ENCODE results near the gene DPH7. TPM values are rescaled to one million over a fixed set of nuclear protein-coding genes. Genes with fewer than 3 reads are reported as not detected.
"Not testable (repeated sequence)": the region's sequence is repeated elsewhere in the genome, so short reads cannot be mapped to it uniquely, and the experiment has no call there.

Gene DPH7
- polyA plus RNA-seq, 1 donor from 2014 or later = 145 TPM

DNA sequence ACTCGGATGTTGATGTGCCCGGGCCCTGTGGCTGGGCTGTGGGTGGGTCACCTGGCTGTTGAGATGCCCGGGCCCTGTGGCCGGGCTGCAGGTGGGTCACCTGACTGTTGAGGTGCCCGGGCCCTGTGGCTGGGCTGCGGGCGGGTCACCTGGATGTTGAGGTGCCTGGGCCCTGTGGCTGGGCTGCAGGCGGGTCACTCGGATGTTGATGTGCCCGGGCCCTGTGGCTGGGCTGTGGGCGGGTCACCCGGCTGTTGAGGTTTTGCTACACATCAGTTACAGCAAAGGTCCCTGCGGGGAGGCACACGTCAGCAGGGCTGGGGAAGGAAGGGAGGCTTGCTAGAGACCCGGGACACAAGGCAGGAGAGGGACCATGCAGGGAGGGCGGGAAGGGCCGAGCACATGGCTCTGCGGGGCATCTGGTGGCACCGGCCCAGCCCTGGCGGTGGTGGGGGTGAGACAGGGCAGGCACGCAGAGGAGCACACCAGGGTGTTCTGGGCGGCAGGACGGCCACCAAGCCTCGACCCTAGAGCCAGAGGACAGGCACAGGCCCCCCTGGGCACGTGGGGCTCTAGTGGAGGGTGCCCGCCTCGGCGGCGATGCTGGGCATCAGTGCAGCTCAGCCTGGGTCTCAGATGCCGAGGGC, 63.9 kb downstream of the DPH7 start:
- no peak overlapping the region for H3K9ac ChIP-seq (ENCODE audit: low read length)
- no peak overlapping the region for H3K4me2 ChIP-seq (ENCODE audit: low read length)
- H3K27ac ChIP-seq (ENCODE audit: low read length) = no peak overlapping the region
- no peaks in the 10 kb centered on the region for H3F3A ChIP-seq (ENCODE audit: insufficient read depth, low read length, poor library complexity, severe bottlenecking)
- H3K4me3 ChIP-seq (ENCODE audit: low read length) = no peak overlapping the region
- H3K36me3 ChIP-seq (ENCODE audit: insufficient read depth, low read length) = no peaks in the 10 kb centered on the region
- TF ChIP-seq MXI1 (conservative IDR thresholded peaks at IDR 0.05; ENCODE audit: poor library complexity, severe bottlenecking) = no peak
- TF ChIP-seq SMC3 (conservative IDR thresholded peaks at IDR 0.05; ENCODE audit: poor library complexity) = no peak
- TF ChIP-seq POLR2AphosphoS5 (IDR thresholded peaks at IDR 0.05) = no peak
- TF ChIP-seq EP300 (conservative IDR thresholded peaks at IDR 0.05; ENCODE audit: poor library complexity, severe bottlenecking) = no peak
- TF ChIP-seq, protein P1, sequence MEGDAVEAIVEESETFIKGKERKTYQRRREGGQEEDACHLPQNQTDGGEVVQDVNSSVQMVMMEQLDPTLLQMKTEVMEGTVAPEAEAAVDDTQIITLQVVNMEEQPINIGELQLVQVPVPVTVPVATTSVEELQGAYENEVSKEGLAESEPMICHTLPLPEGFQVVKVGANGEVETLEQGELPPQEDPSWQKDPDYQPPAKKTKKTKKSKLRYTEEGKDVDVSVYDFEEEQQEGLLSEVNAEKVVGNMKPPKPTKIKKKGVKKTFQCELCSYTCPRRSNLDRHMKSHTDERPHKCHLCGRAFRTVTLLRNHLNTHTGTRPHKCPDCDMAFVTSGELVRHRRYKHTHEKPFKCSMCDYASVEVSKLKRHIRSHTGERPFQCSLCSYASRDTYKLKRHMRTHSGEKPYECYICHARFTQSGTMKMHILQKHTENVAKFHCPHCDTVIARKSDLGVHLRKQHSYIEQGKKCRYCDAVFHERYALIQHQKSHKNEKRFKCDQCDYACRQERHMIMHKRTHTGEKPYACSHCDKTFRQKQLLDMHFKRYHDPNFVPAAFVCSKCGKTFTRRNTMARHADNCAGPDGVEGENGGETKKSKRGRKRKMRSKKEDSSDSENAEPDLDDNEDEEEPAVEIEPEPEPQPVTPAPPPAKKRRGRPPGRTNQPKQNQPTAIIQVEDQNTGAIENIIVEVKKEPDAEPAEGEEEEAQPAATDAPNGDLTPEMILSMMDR (IDR thresholded peaks at IDR 0.05; ENCODE audit: poor library complexity, severe bottlenecking) = no peak
- TF ChIP-seq, protein P2, sequence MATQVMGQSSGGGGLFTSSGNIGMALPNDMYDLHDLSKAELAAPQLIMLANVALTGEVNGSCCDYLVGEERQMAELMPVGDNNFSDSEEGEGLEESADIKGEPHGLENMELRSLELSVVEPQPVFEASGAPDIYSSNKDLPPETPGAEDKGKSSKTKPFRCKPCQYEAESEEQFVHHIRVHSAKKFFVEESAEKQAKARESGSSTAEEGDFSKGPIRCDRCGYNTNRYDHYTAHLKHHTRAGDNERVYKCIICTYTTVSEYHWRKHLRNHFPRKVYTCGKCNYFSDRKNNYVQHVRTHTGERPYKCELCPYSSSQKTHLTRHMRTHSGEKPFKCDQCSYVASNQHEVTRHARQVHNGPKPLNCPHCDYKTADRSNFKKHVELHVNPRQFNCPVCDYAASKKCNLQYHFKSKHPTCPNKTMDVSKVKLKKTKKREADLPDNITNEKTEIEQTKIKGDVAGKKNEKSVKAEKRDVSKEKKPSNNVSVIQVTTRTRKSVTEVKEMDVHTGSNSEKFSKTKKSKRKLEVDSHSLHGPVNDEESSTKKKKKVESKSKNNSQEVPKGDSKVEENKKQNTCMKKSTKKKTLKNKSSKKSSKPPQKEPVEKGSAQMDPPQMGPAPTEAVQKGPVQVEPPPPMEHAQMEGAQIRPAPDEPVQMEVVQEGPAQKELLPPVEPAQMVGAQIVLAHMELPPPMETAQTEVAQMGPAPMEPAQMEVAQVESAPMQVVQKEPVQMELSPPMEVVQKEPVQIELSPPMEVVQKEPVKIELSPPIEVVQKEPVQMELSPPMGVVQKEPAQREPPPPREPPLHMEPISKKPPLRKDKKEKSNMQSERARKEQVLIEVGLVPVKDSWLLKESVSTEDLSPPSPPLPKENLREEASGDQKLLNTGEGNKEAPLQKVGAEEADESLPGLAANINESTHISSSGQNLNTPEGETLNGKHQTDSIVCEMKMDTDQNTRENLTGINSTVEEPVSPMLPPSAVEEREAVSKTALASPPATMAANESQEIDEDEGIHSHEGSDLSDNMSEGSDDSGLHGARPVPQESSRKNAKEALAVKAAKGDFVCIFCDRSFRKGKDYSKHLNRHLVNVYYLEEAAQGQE (IDR thresholded peaks at IDR 0.05; ENCODE audit: borderline replicate concordance) = no peak
- no peak for TF ChIP-seq RAD21 (conservative IDR thresholded peaks at IDR 0.05)
- no peak for TF ChIP-seq TAF1 (IDR thresholded peaks at IDR 0.05; ENCODE audit: low read depth)
- TF ChIP-seq EZH2 (IDR thresholded peaks at IDR 0.05; ENCODE audit: borderline replicate concordance, insufficient read depth, low read length, poor library complexity, severe bottlenecking) = no peak
- no peaks in the 10 kb centered on the region for H4K20me1 ChIP-seq (ENCODE audit: insufficient read depth)
- no peaks in the 10 kb centered on the region for H3K9me3 ChIP-seq (ENCODE audit: low read length)
- H3K9me2 ChIP-seq (ENCODE audit: insufficient read depth, low read length) = no peaks in the 10 kb centered on the region
- H3K27me3 ChIP-seq (ENCODE audit: insufficient read depth, low read depth, low read length) = no peaks in the 10 kb centered on the region
- H3K79me2 ChIP-seq (replicated peaks; ENCODE audit: insufficient read depth, low read length) = no peaks in the 10 kb centered on the region
- H2AFZ ChIP-seq (ENCODE audit: low read depth, low read length) = no peak overlapping the region

DNA sequence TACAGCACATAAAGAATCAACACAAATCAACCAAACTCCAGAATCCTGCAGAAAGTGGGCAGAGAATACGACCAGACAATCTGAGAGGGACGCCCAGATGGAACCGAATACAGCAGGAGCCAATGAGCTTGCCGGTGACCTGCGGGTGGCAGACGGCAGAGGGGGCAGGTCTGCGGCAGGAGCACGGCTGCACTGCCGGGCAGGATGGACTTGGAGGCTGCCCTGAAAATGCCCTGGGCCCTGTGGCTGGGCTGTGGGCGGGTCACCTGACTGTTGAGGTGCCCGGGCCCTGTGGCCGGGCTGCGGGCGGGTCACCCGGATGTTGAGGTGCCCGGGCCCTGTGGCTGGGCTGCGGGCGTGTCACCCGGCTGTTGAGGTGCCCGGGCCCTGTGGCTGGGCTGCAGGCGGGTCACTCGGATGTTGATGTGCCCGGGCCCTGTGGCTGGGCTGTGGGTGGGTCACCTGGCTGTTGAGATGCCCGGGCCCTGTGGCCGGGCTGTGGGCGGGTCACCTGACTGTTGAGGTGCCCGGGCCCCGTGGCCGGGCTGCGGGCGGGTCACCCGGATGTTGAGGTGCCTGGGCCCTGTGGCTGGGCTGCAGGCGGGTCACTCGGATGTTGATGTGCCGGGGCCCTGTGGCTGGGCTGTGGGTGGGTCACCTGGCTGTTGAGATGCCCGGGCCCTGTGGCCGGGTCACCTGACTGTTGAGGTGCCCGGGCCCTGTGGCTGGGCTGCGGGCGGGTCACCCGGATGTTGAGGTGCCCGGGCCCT, 64.7 kb downstream of the DPH7 start:
- H3K27me3 ChIP-seq (ENCODE audit: insufficient read depth, low read depth, low read length); H3K9ac ChIP-seq (ENCODE audit: low read length); H3K4me3 ChIP-seq (ENCODE audit: low read length); H3K36me3 ChIP-seq (ENCODE audit: insufficient read depth, low read length); H3K79me2 ChIP-seq (replicated peaks; ENCODE audit: insufficient read depth, low read length); H4K20me1 ChIP-seq (ENCODE audit: insufficient read depth); H3K9me3 ChIP-seq (ENCODE audit: low read length); H3F3A ChIP-seq (ENCODE audit: insufficient read depth, low read length, poor library complexity, severe bottlenecking); H3K27ac ChIP-seq (ENCODE audit: low read length); H3K4me2 ChIP-seq (ENCODE audit: low read length); H3K9me2 ChIP-seq (ENCODE audit: insufficient read depth, low read length); H2AFZ ChIP-seq (ENCODE audit: low read depth, low read length): not testable (repeated sequence)

DNA sequence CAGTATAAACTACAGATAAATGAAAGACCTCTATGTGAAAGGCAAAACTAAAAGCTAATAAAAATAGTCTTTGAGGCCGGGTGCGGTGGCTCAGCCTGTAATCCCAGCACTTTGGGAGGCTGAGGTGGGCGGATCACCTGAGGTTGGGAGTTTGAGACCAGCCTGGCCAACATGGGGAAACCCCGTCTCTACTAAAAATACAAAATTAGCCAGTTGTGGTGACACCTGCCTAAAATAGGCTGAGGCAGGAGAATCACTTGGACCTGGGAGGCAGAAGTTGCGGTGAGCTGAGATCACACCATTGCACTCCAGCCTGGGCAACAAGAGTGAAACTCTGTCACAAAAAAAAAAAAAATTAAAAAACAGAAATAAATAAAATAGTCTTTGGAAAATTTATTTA, 65.6 kb downstream of the DPH7 start:
- not testable (repeated sequence) for H3K4me2 ChIP-seq (ENCODE audit: low read length); H3K27ac ChIP-seq (ENCODE audit: low read length); H3K36me3 ChIP-seq (ENCODE audit: insufficient read depth, low read length); H2AFZ ChIP-seq (ENCODE audit: low read depth, low read length); H3K79me2 ChIP-seq (replicated peaks; ENCODE audit: insufficient read depth, low read length); H3F3A ChIP-seq (ENCODE audit: insufficient read depth, low read length, poor library complexity, severe bottlenecking); H3K4me3 ChIP-seq (ENCODE audit: low read length); H4K20me1 ChIP-seq (ENCODE audit: insufficient read depth); H3K9ac ChIP-seq (ENCODE audit: low read length); H3K27me3 ChIP-seq (ENCODE audit: insufficient read depth, low read depth, low read length); H3K9me3 ChIP-seq (ENCODE audit: low read length); H3K9me2 ChIP-seq (ENCODE audit: insufficient read depth, low read length)

Data from neural cell (in vitro differentiated cells).